Measurements from ENCODE around the gene GGT6. TPM values are rescaled to one million over a fixed set of nuclear protein-coding genes. Genes with fewer than 3 reads are reported as not detected.

The GGT6 gene
- polyA plus RNA-seq, 3 donors = not detected

- Histone ChIP-seq H3K4me2 (replicated peaks; ENCODE audit: extremely low read depth, low read length, poor library complexity, severe bottlenecking) (no peak overlapping the region), H3K27ac (ENCODE audit: low read depth in 1 of 2, low read length in 2 of 2) (no peak overlapping the region), H3K79me2 (ENCODE audit: insufficient read depth, low read length) (peaks cover 1% of the 10 kb centered on the region), H3K27me3 (ENCODE audit: control insufficient read depth in 2 of 2, insufficient read depth in 2 of 2, low read length in 2 of 2) (no peaks in the 10 kb centered on the region), H3K4me1 (ENCODE audit: control insufficient read depth in 1 of 2, insufficient read depth in 2 of 2, low read length in 2 of 2) (peaks cover 8 to 11% of the 10 kb centered on the region in 2 donors), H3K4me3 (replicated peaks in 1 of 3; ENCODE audit: low read depth in 2 of 3, low read length in 3 of 3) (no peak overlapping the region), H3K9ac (ENCODE audit: insufficient read depth, low read length, poor library complexity, severe bottlenecking) (no peak overlapping the region), H4K20me1 (ENCODE audit: insufficient read depth, low read length) (no peaks in the 10 kb centered on the region), H3K36me3 (replicated peaks in 1 of 2; ENCODE audit: control insufficient read depth in 1 of 2, insufficient read depth in 2 of 2, low read length in 2 of 2) (no peaks in the 10 kb centered on the region), H2AFZ (ENCODE audit: insufficient read depth, low read depth, low read length, poor library complexity, severe bottlenecking) (no peak overlapping the region), H3K9me3 (replicated peaks in 1 of 2; ENCODE audit: control insufficient read depth in 1 of 2, insufficient read depth in 1 of 2, low read length in 2 of 2) (no peaks in the 10 kb centered on the region)
- DNase-seq = no peak
- Mint-ChIP-seq H3K4me3 (no peak overlapping the region), H3K27ac (peak overlapping the region in 1 of 7 donors; percentile 14), H3K4me1 (peaks cover 18% of the 10 kb centered on the region), H3K36me3 (no peaks in the 10 kb centered on the region), H3K27me3 (ENCODE audit: low read depth in 3 of 3) (peaks cover 0 to 5% (median 3%) of the 10 kb centered on the region in 3 donors), H3K9me3 (no peaks in the 10 kb centered on the region)
- WGBS (ENCODE audit: insufficient coverage) = 98% methylated on average over 5 of the region's 5 CpGs
- TF ChIP-seq CTCF (IDR thresholded peaks at IDR 0.05) = no peak
- intact Hi-C loops (cut with micrococcal nuclease) = loop anchor here in 1 of 2 donors (10.0 kb wide), 1 partner anchor 135 kb away; no protein-coding TSS in a partner anchor
Observed at GRCh38 chr17:4559966-4560365, 411 bp downstream of the GGT6 start.

- peaks cover 23% of the 10 kb centered on the region for H3K4me1 Mint-ChIP-seq
- Histone ChIP-seq H3K36me3 (replicated peaks in 1 of 2; ENCODE audit: control insufficient read depth in 1 of 2, insufficient read depth in 2 of 2, low read length in 2 of 2) (no peaks in the 10 kb centered on the region), H3K79me2 (ENCODE audit: insufficient read depth, low read length) (peaks cover 8% of the 10 kb centered on the region), H3K4me2 (replicated peaks; ENCODE audit: extremely low read depth, low read length, poor library complexity, severe bottlenecking) (no peak overlapping the region), H3K9ac (ENCODE audit: insufficient read depth, low read length, poor library complexity, severe bottlenecking) (no peak overlapping the region), H3K27ac (ENCODE audit: low read depth in 1 of 2, low read length in 2 of 2) (no peak overlapping the region), H3K4me1 (ENCODE audit: control insufficient read depth in 1 of 2, insufficient read depth in 2 of 2, low read length in 2 of 2) (peaks cover 15 to 18% of the 10 kb centered on the region in 2 donors), H3K9me3 (replicated peaks in 1 of 2; ENCODE audit: control insufficient read depth in 1 of 2, insufficient read depth in 1 of 2, low read length in 2 of 2) (no peaks in the 10 kb centered on the region), H3K4me3 (replicated peaks in 1 of 3; ENCODE audit: low read depth in 2 of 3, low read length in 3 of 3) (no peak overlapping the region), H4K20me1 (ENCODE audit: insufficient read depth, low read length) (no peaks in the 10 kb centered on the region), H2AFZ (ENCODE audit: insufficient read depth, low read depth, low read length, poor library complexity, severe bottlenecking) (no peak overlapping the region), H3K27me3 (ENCODE audit: control insufficient read depth in 2 of 2, insufficient read depth in 2 of 2, low read length in 2 of 2) (no peaks in the 10 kb centered on the region)
- intact Hi-C loops (cut with micrococcal nuclease) = no loop called here
- TF ChIP-seq CTCF (IDR thresholded peaks at IDR 0.05) = no peak
- 85% methylated on average over 12 of the region's 17 CpGs for WGBS (ENCODE audit: insufficient coverage)
- no peak overlapping the region for H3K27ac Mint-ChIP-seq
- DNase-seq = no peak
- peaks cover 0 to 5% (median 3%) of the 10 kb centered on the region in 3 donors for H3K27me3 Mint-ChIP-seq (ENCODE audit: low read depth in 3 of 3)
- no peaks in the 10 kb centered on the region for H3K9me3 Mint-ChIP-seq
- no peaks in the 10 kb centered on the region for H3K36me3 Mint-ChIP-seq
- no peak overlapping the region for H3K4me3 Mint-ChIP-seq
Observed at GRCh38 chr17:4559139-4559791, 1.1 kb downstream of the GGT6 start.

All from CD14-positive monocyte (primary cell).